ENCODE data around the gene IL1R2.

DNA sequence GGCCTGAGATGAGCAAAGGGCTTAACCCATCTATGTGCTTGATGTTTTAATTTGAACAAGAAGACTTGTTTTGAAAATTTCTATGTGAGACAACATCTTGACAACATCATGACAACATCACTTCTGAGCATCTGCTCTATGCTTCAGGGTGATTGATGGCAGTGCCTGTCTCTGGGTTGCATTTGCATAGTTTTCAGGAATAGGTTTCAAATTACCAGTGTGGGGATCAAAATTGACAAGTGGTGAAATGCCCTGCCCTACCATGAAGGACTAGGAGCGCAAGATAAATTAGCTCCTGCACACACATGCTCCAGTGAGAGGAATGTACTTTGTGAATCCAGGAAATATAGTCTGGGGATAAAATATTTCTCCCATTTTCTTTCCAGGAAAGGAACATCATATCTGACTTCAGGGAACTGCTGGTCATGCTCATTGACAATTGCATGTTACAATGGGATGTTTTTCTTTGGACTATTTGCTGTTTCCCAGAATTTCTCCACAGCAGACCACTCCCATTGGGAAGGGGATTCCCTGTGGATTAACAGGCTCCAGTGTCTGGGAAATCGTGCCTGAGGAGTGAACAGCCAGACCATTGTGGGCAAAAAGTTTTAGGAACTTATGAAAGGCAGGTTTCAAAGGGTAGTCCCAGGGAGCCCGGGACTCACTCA lies 45.3 kb upstream of the IL1R2 start:
- TF ChIP-seq, protein P1, sequence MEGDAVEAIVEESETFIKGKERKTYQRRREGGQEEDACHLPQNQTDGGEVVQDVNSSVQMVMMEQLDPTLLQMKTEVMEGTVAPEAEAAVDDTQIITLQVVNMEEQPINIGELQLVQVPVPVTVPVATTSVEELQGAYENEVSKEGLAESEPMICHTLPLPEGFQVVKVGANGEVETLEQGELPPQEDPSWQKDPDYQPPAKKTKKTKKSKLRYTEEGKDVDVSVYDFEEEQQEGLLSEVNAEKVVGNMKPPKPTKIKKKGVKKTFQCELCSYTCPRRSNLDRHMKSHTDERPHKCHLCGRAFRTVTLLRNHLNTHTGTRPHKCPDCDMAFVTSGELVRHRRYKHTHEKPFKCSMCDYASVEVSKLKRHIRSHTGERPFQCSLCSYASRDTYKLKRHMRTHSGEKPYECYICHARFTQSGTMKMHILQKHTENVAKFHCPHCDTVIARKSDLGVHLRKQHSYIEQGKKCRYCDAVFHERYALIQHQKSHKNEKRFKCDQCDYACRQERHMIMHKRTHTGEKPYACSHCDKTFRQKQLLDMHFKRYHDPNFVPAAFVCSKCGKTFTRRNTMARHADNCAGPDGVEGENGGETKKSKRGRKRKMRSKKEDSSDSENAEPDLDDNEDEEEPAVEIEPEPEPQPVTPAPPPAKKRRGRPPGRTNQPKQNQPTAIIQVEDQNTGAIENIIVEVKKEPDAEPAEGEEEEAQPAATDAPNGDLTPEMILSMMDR (IDR thresholded peaks at IDR 0.05; ENCODE audit: low read depth, low read length) = no peak
- TF ChIP-seq EZH2phosphoT487 (IDR thresholded peaks at IDR 0.05; ENCODE audit: low read depth) = no peak
